Myocyte (in vitro differentiated cells): Measurements from ENCODE around the gene CALR3. TPM values are rescaled to one million over a fixed set of nuclear protein-coding genes. Genes with fewer than 3 reads are reported as not detected.
"Not testable (repeated sequence)": the region's sequence is repeated elsewhere in the genome, so short reads cannot be mapped to it uniquely, and the experiment has no call there.

Experiments
- DNase-seq: peaks from one replicate; pipeline ENCODE4 v3.0.0-alpha.2; 2012; ENCODE audit warnings: low read depth
- polyA plus RNA-seq: library from polyadenylated mRNA; unstranded; fragments of >200 nt; gene quantifications from one replicate; pipeline ENCODE4 v1.2.1, GENCODE V29; 2012; ENCODE audit warnings: missing spikeins
- total RNA-seq: library from RNA; depleted of rRNA; stranded (reverse); fragments of >200 nt; gene quantifications from 2 replicates; pipeline ENCODE4 v1.2.3, GENCODE V29; 2014

The CALR3 gene
- total RNA-seq, result not detected in 2 replicates
- polyA plus RNA-seq, result not detected

GRCh38 chr19:16495982-16496612 is at the start of gene CALR3, which contains the start of gene C19orf44:
Gene CALR3 (minus strand): TSS chr19:16496167. CDS start chr19:16496129, 38 bp downstream.
Gene C19orf44 (plus strand): TSS chr19:16496394. CDS start chr19:16500793, 4,399 bp downstream.
- peak; percentile 100 for DNase-seq

GRCh38 chr19:16544473-16545231 is 48.7 kb upstream of the CALR3 start:
- no peak for DNase-seq

- not testable (repeated sequence) for DNase-seq
These were observed 47.8 kb upstream of the CALR3 start for GRCh38 chr19:16543734-16544133.

GRCh38 chr19:16542910-16543472 is 47.0 kb upstream of the CALR3 start:
- DNase-seq, result peak; percentile 9

- peak; percentile 96 for DNase-seq
These were observed 46.3 kb upstream of the CALR3 start, which contains the start of gene CHERP for GRCh38 chr19:16542045-16542909. Gene CHERP (minus strand): TSS chr19:16542437. CDS start chr19:16542378, 59 bp downstream.

GRCh38 chr19:16541526-16542044 is 45.6 kb upstream of the CALR3 start:
- no peak for DNase-seq

GRCh38 chr19:16540948-16541347 is 45.0 kb upstream of the CALR3 start:
- DNase-seq, result no peak

GRCh38 chr19:16537111-16537510 is 41.1 kb upstream of the CALR3 start:
- no peak for DNase-seq

GRCh38 chr19:16536130-16536529 is 40.2 kb upstream of the CALR3 start:
- no peak for DNase-seq

GRCh38 chr19:16535381-16535780 is 39.4 kb upstream of the CALR3 start:
- no peak for DNase-seq

GRCh38 chr19:16532440-16533234 is 36.7 kb upstream of the CALR3 start:
- no peak for DNase-seq

- no peak for DNase-seq
These were observed 35.4 kb upstream of the CALR3 start for GRCh38 chr19:16531380-16531669.

- no peak for DNase-seq
These were observed 34.8 kb upstream of the CALR3 start for GRCh38 chr19:16530540-16531379.

- no peak for DNase-seq
These were observed 33.6 kb upstream of the CALR3 start for GRCh38 chr19:16529466-16530144.

- no peak for DNase-seq
These were observed 32.1 kb upstream of the CALR3 start for GRCh38 chr19:16527971-16528521.

GRCh38 chr19:16527334-16527935 is 31.5 kb upstream of the CALR3 start:
- DNase-seq, result no peak

GRCh38 chr19:16525751-16526481 is 29.9 kb upstream of the CALR3 start:
- DNase-seq, result no peak
